CD4-positive, CD25-positive, alpha-beta regulatory T cell (primary cell): ENCODE measurements around the gene SLC32A1. TPM values are rescaled to one million over a fixed set of nuclear protein-coding genes. Genes with fewer than 3 reads are reported as not detected.

ENCODE experiments used
- ATAC-seq, 2 donors: fragments of 150-1000 bp; cut with Tn5 transposase; one replicate each; pipeline ENCODE4 v1.10.0; 2021; ENCODE audit warnings: low read depth in 2 of 2, moderate number of reproducible peaks in 2 of 2, moderate library complexity in 1 of 2
- DNase-seq, 3 donors: peaks; one replicate each; pipeline versions ENCODE4 v3.0.0 to v3.0.0-alpha.2; 2012 to 2022; ENCODE audit warnings: mixed read lengths in 1 of 3
- H3K27ac ChIP-seq: one replicate; pipeline ENCODE4 v1.7.0; 2013; ENCODE audit warnings: mild to moderate bottlenecking, low read length; ENCODE audit not compliant: insufficient read depth, poor library complexity, severe bottlenecking
- H3K27me3 ChIP-seq: one replicate; pipeline ENCODE4 v1.7.0; 2013; ENCODE audit warnings: low read length; ENCODE audit not compliant: control insufficient read depth, insufficient read depth
- H3K36me3 ChIP-seq: one replicate; pipeline ENCODE4 v1.7.0; 2013; ENCODE audit warnings: mild to moderate bottlenecking, low read length, moderate library complexity; ENCODE audit not compliant: control insufficient read depth, insufficient read depth
- H3K4me1 ChIP-seq: 2 replicates; pipeline ENCODE4 v1.7.0; 2013; ENCODE audit warnings: mild to moderate bottlenecking, low read length; ENCODE audit not compliant: insufficient read depth, control insufficient read depth, poor library complexity, severe bottlenecking
- H3K4me3 ChIP-seq: one replicate; pipeline ENCODE4 v1.7.0; 2013; ENCODE audit warnings: low read depth, mild to moderate bottlenecking, low read length, moderate library complexity
- H3K9me3 ChIP-seq, 2 experiments: 1 replicate in 1 of 2; 2 replicates in 1 of 2; pipeline ENCODE4 v1.7.0; 2013; ENCODE audit warnings: low read length in 2 of 2, mild to moderate bottlenecking in 1 of 2, moderate library complexity in 1 of 2; ENCODE audit not compliant: control insufficient read depth in 2 of 2
- H3K27ac Mint-ChIP-seq, 3 donors: one replicate each; pipeline ENCODE4 v1.8.0; 2020 to 2022; ENCODE audit warnings: mild to moderate bottlenecking in 3 of 3, mixed read lengths in 3 of 3, moderate library complexity in 2 of 3
- H3K27me3 Mint-ChIP-seq: one replicate; pipeline ENCODE4 v1.8.0; 2022; ENCODE audit warnings: mild to moderate bottlenecking, mixed read lengths
- H3K36me3 Mint-ChIP-seq: one replicate; pipeline ENCODE4 v1.8.0; 2020; ENCODE audit warnings: mixed read lengths
- H3K4me1 Mint-ChIP-seq, 4 donors: one replicate each; pipeline ENCODE4 v1.8.0; 2020 to 2022; ENCODE audit warnings: mixed read lengths in 4 of 4, mild to moderate bottlenecking in 1 of 4
- H3K4me3 Mint-ChIP-seq, 4 donors: one replicate each; pipeline ENCODE4 v1.8.0; 2020 to 2022; ENCODE audit warnings: mild to moderate bottlenecking in 4 of 4, mixed read lengths in 4 of 4, moderate library complexity in 3 of 4
- H3K9me3 Mint-ChIP-seq, 7 donors: one replicate each; pipeline ENCODE4 v1.8.0; 2020 to 2022; ENCODE audit warnings: mixed read lengths in 7 of 7, mild to moderate bottlenecking in 3 of 7, moderate library complexity in 2 of 7
- polyA plus RNA-seq, 4 donors: library from polyadenylated mRNA; unstranded; fragments of 300-500 nt; fragmentation: Illumina TruSeq; gene quantifications; one replicate each; pipeline ENCODE4 v1.2.3, GENCODE V29; 2021
- total RNA-seq: library from RNA; stranded (reverse); gene quantifications from one replicate; pipeline ENCODE4 v1.2.3, GENCODE V29; 2022

The SLC32A1 gene, protein sequence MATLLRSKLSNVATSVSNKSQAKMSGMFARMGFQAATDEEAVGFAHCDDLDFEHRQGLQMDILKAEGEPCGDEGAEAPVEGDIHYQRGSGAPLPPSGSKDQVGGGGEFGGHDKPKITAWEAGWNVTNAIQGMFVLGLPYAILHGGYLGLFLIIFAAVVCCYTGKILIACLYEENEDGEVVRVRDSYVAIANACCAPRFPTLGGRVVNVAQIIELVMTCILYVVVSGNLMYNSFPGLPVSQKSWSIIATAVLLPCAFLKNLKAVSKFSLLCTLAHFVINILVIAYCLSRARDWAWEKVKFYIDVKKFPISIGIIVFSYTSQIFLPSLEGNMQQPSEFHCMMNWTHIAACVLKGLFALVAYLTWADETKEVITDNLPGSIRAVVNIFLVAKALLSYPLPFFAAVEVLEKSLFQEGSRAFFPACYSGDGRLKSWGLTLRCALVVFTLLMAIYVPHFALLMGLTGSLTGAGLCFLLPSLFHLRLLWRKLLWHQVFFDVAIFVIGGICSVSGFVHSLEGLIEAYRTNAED
- total RNA-seq (not detected), polyA plus RNA-seq (not detected)

DNA sequence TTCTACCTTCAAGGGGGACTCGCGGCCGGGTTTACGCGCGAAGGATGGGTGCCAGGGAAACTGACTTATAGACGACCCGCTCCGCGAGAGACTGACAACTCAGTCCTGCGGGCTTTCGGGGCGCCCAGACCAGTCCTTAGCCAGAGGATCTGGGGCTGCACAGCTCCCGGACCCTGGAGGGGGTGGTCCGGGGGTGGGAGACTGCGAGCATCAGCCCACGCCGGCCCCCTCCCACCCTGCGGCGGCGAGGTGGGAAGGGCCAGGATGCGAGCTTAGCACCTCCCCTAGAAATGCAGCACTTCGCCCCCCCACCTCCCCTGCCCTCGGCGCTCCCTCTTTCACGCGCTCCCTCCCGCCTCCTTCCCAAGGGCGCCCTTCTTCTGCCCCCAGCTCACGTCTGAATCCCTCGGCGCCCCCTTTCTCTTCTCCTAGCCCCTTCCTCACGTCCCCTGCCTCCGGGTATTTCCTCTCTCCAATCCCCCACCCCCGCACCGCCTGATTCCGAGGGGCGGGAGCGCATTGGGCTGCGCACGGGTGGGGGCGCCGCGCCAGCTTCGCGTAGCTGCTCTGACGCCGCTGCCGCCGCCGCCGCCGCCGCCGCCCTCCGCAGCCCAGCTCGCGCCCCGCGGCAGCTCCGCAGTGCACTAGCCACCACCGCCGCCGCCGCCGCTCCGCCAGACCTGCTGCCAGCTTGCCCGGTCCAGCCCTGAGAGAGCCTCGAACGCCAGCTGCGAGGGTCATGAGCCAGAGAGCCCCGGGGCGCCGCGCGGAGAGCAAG, at the start of gene SLC32A1:
Gene SLC32A1 (plus strand): TSS at position 639 of the 778 bp plus-strand sequence. CDS start 239 bp downstream, outside the sequence.
- ATAC-seq (no peak), DNase-seq (no peak)
- Mint-ChIP-seq H3K27me3 (peaks cover 92% of the 10 kb centered on the region), H3K4me1 (peaks cover 2 to 52% (median 32%) of the 10 kb centered on the region in 4 donors), H3K9me3 (peaks cover 0 to 7% (median 0%) of the 10 kb centered on the region in 7 donors), H3K4me3 (peak within 1 kb of the TSS in 3 of 4 donors; percentile 57 to 69 (median 64)), H3K36me3 (no peaks in the 10 kb centered on the region), H3K27ac (peak within 1 kb of the TSS in 1 of 3 donors; percentile 75)
- Histone ChIP-seq H3K27ac (no peak within 1 kb of the TSS), H3K4me3 (peak within 1 kb of the TSS; percentile 32), H3K36me3 (no peaks in the 10 kb centered on the region), H3K27me3 (peaks cover 38% of the 10 kb centered on the region), H3K9me3 (no peaks in the 10 kb centered on the region), H3K4me1 (peaks cover 51% of the 10 kb centered on the region)

DNA sequence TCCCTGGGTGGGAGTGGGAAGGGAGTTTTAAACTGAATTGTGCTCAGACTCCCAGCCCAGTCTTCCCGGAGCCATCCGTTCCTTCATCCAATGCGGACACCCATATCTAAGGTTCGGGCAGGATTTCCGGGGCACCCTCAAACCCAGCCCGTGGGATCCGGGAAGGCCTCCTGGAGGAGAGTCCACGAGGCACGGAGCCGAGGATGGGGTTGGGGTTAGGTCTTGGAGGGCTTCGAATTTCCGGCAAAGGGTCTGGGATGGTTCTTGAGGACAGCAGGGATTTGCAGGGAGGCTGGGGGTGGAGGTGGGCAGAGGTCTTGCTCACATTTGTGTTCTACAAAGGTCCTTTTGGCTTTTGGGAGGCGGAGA, 49.5 kb upstream of the SLC32A1 start:
- Histone ChIP-seq H3K4me3 (no peak overlapping the region), H3K27ac (no peak overlapping the region), H3K36me3 (no peaks in the 10 kb centered on the region), H3K27me3 (peaks cover 15% of the 10 kb centered on the region), H3K9me3 (no peaks in the 10 kb centered on the region), H3K4me1 (peaks cover 12% of the 10 kb centered on the region)
- peaks cover 0 to 2% (median 0%) of the 10 kb centered on the region in 7 donors for H3K9me3 Mint-ChIP-seq
- DNase-seq: no peak
- peak overlapping the region in 1 of 3 donors; percentile 42 for H3K27ac Mint-ChIP-seq
- peaks cover 0 to 12% (median 2%) of the 10 kb centered on the region in 4 donors for H3K4me1 Mint-ChIP-seq
- peaks cover 26% of the 10 kb centered on the region for H3K27me3 Mint-ChIP-seq
- H3K4me3 Mint-ChIP-seq: peak overlapping the region in 3 of 4 donors; percentile 71 to 90 (median 82)
- no peak for ATAC-seq
- H3K36me3 Mint-ChIP-seq: peaks cover 2% of the 10 kb centered on the region

DNA sequence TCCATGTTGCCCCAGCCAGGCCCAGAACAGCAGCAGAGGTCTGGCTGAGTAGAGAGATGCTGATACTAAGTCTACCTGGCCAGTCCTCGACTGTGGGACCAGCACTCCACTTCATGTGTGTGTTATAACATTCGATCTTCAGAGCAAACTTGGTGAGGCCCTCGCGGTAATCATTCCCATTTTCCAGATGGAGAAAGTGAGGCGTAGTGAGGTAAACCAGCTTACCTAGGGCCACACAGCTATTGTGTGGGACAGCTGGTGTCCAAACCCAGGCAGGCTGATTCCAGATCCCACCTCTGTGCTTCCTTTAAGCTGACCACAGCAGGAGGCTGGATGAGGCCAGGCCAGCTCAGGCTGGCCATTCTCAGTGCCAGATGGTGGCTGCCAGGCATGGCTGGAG, 47.7 kb upstream of the SLC32A1 start:
- no peak overlapping the region for H3K27ac Mint-ChIP-seq
- Histone ChIP-seq H3K27me3 (peaks cover 13% of the 10 kb centered on the region), H3K4me3 (no peak overlapping the region), H3K9me3 (peaks cover 0 to 2% of the 10 kb centered on the region in 2 experiments), H3K36me3 (no peaks in the 10 kb centered on the region), H3K27ac (no peak overlapping the region), H3K4me1 (peaks cover 12% of the 10 kb centered on the region)
- H3K36me3 Mint-ChIP-seq: no peaks in the 10 kb centered on the region
- peaks cover 23% of the 10 kb centered on the region for H3K27me3 Mint-ChIP-seq
- DNase-seq (no peak), ATAC-seq (no peak)
- H3K4me3 Mint-ChIP-seq: no peak overlapping the region
- peaks cover 0 to 12% (median 2%) of the 10 kb centered on the region in 4 donors for H3K4me1 Mint-ChIP-seq
- peaks cover 0 to 4% (median 1%) of the 10 kb centered on the region in 7 donors for H3K9me3 Mint-ChIP-seq

DNA sequence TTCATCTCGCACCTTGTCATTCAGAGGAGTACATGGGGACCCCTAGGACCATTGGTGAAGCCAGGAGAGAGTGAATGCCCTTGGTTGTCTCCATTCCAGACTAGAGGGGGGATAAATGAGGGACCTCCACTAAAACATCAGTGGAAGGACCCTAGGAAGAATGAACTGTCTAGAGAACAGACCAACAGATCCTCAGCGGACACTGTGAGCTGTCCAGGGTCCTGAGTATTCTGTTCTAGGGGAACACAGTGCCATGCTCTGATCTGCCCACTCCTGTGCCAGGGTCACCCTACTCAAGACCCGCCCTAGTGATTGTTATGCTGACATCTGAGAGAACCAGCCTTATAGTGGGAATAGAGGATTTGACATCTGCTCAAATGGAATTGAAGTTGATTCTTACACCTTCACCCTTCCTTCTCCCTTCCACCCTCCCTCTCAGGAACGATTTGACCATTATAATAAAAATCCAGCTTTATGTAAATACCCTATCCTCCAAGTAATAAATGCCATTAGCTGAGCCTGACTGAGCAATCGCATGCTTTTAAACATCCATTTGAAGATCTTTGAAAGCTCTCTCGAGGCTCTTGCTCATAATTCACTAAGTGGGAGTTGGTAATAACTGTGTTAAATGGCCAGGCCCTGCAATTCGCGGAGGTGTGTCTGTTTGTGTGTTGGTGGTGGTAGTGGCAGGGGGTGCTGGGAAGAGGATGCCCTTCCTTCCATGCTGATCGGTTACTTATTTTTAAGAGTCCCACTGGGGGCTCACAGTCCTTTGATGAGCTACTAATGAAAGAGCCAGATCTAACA, 43.6 kb upstream of the SLC32A1 start:
- H3K4me3 ChIP-seq: no peak overlapping the region
- ATAC-seq (peak in 1 of 2 donors; percentile 34), DNase-seq (peak in 1 of 3 donors; percentile 18)
- H3K36me3 ChIP-seq: no peaks in the 10 kb centered on the region
- Mint-ChIP-seq H3K36me3 (no peaks in the 10 kb centered on the region), H3K27me3 (peaks cover 34% of the 10 kb centered on the region), H3K9me3 (peaks cover 0 to 8% (median 2%) of the 10 kb centered on the region in 7 donors), H3K4me1 (no peaks in the 10 kb centered on the region), H3K4me3 (no peak overlapping the region), H3K27ac (no peak overlapping the region)
- H3K4me1 ChIP-seq: no peaks in the 10 kb centered on the region
- H3K9me3 ChIP-seq: peaks cover 0 to 2% of the 10 kb centered on the region in 2 experiments
- H3K27me3 ChIP-seq: peaks cover 16% of the 10 kb centered on the region
- H3K27ac ChIP-seq: no peak overlapping the region

DNA sequence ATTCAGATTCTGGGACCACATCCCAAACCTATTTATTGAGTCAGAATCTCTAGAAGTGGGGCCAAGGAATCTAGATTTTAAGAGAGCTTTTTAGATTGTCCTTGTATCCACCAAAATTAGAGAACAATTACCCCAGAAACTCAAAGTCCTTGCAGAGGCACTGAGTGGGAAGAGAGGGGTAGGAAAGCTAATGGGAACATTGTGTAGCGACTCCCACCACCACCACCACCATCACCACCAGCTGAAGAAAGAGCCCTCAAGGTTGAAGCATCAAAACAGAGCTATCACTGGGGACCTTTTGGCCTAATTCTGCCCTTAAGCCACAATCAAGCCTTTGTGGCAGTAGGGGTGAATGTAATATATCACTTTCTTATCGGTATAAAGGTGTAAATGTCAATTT, 39.0 kb upstream of the SLC32A1 start:
- DNase-seq (no peak), ATAC-seq (no peak)
- H3K4me3 ChIP-seq: no peak overlapping the region
- no peaks in the 10 kb centered on the region for H3K4me1 ChIP-seq
- peaks cover 0 to 8% (median 3%) of the 10 kb centered on the region in 7 donors for H3K9me3 Mint-ChIP-seq
- H3K4me3 Mint-ChIP-seq: no peak overlapping the region
- H3K27ac Mint-ChIP-seq: no peak overlapping the region
- no peaks in the 10 kb centered on the region for H3K36me3 ChIP-seq
- H3K4me1 Mint-ChIP-seq: no peaks in the 10 kb centered on the region
- peaks cover 43% of the 10 kb centered on the region for H3K27me3 Mint-ChIP-seq
- H3K36me3 Mint-ChIP-seq: no peaks in the 10 kb centered on the region
- H3K27me3 ChIP-seq: peaks cover 32% of the 10 kb centered on the region
- H3K9me3 ChIP-seq: peaks cover 0 to 1% of the 10 kb centered on the region in 2 experiments
- H3K27ac ChIP-seq: no peak overlapping the region

DNA sequence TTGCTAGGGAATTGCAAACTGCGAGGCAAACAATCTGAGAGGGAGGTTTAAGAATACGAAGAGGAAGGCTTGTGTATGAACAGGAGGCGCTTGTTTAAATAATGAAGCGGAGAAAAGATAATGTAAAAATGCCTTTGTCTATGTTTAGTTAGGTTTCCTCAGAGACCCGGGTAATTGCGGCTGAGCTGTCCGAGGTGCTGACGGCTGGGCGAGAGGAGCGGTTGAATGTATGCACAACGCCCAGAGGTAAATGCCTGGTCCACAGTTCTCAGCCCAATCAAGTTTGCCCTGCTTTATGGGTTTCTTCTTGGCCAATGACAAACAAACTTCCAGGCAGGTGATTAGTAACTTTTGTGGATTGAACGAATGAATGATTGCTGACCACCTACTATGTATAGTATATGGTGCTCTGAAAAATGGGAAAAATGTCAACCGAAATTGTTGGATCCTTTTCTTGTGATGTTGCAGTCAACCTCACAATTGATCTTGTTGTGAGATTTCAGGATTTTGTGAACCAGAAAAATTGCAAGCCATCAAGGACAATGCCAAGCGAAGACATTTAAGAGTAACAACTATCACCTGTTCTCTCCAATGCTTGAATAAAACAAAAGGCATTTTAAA, 38.3 kb upstream of the SLC32A1 start:
- no peaks in the 10 kb centered on the region for H3K4me1 Mint-ChIP-seq
- ATAC-seq (no peak), DNase-seq (peak in 2 of 3 donors; percentile 31 to 41)
- no peaks in the 10 kb centered on the region for H3K36me3 ChIP-seq
- H3K36me3 Mint-ChIP-seq: no peaks in the 10 kb centered on the region
- H3K27ac Mint-ChIP-seq: no peak overlapping the region
- peaks cover 0 to 8% (median 3%) of the 10 kb centered on the region in 7 donors for H3K9me3 Mint-ChIP-seq
- peaks cover 32% of the 10 kb centered on the region for H3K27me3 ChIP-seq
- H3K27me3 Mint-ChIP-seq: peaks cover 43% of the 10 kb centered on the region
- H3K9me3 ChIP-seq: no peaks in the 10 kb centered on the region
- H3K4me3 ChIP-seq: no peak overlapping the region
- no peaks in the 10 kb centered on the region for H3K4me1 ChIP-seq
- H3K4me3 Mint-ChIP-seq: no peak overlapping the region
- H3K27ac ChIP-seq: no peak overlapping the region
